ENCODE measurements around the gene VPS13A.

DNA sequence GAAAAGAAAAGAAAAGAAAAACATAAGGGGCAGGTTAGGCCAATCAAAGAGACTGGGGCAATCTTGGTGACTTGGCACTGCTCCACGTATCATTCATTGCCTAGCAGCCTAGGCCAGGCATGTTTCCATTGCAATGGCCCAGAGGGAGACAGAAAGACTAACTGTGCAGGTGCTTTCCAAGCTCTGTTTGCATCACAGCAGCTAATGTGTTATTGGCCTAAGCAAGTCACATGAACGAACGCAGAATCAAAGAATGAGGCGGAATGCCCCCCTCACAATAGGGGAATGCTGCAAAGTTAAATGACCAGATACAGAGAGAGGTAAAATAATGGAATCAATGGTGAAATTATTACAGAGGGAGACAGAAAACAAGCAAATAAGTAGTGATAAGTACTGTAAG is 11.1 kb upstream of the VPS13A start:
- no peak for TF ChIP-seq KDM5B (IDR thresholded peaks at IDR 0.05; ENCODE audit: insufficient replicate concordance, low read depth, low read length)
- TF ChIP-seq RAD21 (CRISPR knock-in tag; conservative IDR thresholded peaks at IDR 0.05 in 1 of 2, IDR thresholded peaks at IDR 0.05 in 1 of 2), result no peak
- no peak for TF ChIP-seq POLR2A (conservative IDR thresholded peaks at IDR 0.05)
- TF ChIP-seq, protein P1, sequence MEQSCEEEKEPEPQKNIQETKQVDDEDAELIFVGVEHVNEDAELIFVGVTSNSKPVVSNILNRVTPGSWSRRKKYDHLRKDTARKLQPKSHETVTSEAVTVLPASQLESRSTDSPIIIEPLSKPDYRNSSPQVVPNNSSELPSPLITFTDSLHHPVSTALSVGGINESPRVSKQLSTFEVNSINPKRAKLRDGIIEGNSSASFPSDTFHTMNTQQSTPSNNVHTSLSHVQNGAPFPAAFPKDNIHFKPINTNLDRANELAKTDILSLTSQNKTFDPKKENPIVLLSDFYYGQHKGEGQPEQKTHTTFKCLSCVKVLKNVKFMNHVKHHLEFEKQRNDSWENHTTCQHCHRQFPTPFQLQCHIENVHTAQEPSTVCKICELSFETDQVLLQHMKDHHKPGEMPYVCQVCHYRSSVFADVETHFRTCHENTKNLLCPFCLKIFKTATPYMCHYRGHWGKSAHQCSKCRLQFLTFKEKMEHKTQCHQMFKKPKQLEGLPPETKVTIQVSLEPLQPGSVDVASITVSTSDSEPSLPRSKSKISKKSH (CRISPR knock-in tag; IDR thresholded peaks at IDR 0.05), result no peak
- no peak for TF ChIP-seq COPS2 (conservative IDR thresholded peaks at IDR 0.05)
- no peak for TF ChIP-seq ZNF143 (CRISPR knock-in tag; IDR thresholded peaks at IDR 0.05)
- TF ChIP-seq, protein P2, sequence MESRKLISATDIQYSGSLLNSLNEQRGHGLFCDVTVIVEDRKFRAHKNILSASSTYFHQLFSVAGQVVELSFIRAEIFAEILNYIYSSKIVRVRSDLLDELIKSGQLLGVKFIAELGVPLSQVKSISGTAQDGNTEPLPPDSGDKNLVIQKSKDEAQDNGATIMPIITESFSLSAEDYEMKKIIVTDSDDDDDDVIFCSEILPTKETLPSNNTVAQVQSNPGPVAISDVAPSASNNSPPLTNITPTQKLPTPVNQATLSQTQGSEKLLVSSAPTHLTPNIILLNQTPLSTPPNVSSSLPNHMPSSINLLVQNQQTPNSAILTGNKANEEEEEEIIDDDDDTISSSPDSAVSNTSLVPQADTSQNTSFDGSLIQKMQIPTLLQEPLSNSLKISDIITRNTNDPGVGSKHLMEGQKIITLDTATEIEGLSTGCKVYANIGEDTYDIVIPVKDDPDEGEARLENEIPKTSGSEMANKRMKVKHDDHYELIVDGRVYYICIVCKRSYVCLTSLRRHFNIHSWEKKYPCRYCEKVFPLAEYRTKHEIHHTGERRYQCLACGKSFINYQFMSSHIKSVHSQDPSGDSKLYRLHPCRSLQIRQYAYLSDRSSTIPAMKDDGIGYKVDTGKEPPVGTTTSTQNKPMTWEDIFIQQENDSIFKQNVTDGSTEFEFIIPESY (CRISPR knock-in tag; IDR thresholded peaks at IDR 0.05), result no peak

All from K562 (cell line).